GM19351 (cell line): ENCODE measurements around the gene HEBP1.
"Not testable (repeated sequence)": the region's sequence is repeated elsewhere in the genome, so short reads cannot be mapped to it uniquely, and the experiment has no call there.

ENCODE experiments used
- ATAC-seq: cut with Tn5 transposase; IDR thresholded peaks from one replicate; pipeline ENCODE4 v1.9.1; 2021; ENCODE audit warnings: mild to moderate bottlenecking, moderate library complexity; ENCODE audit not compliant: unreplicated experiment

Gene HEBP1

GRCh38 chr12:12999959-13000615 is at the start of gene HEBP1:
Gene HEBP1 (minus strand): TSS chr12:13000265. CDS start chr12:13000114, 151 bp downstream.
- ATAC-seq = peak; percentile 89

- no peak for ATAC-seq
Measured at GRCh38 chr12:13049816-13050215, 49.8 kb upstream of the HEBP1 start.

- ATAC-seq = no peak
Measured at GRCh38 chr12:13046964-13047363, 46.9 kb upstream of the HEBP1 start.

GRCh38 chr12:13045816-13046215 is 45.8 kb upstream of the HEBP1 start:
- ATAC-seq = no peak

GRCh38 chr12:13044906-13045299 is 44.8 kb upstream of the HEBP1 start:
- no peak for ATAC-seq

GRCh38 chr12:13044002-13044905 is 44.2 kb upstream of the HEBP1 start, which contains the start of gene FAM234B:
Gene FAM234B (plus strand): TSS chr12:13044381. CDS start chr12:13044404, 23 bp downstream.
- ATAC-seq = peak; percentile 89

- ATAC-seq = no peak
Measured at GRCh38 chr12:13042666-13043230, 42.7 kb upstream of the HEBP1 start.

GRCh38 chr12:13041224-13041623 is 41.2 kb upstream of the HEBP1 start:
- no peak for ATAC-seq

- ATAC-seq = no peak
Measured at GRCh38 chr12:13039328-13039956, 39.4 kb upstream of the HEBP1 start.

- no peak for ATAC-seq
Measured at GRCh38 chr12:13038491-13039161, 38.6 kb upstream of the HEBP1 start.

GRCh38 chr12:13036881-13037280 is 36.8 kb upstream of the HEBP1 start:
- no peak for ATAC-seq

GRCh38 chr12:13035335-13035734 is 35.3 kb upstream of the HEBP1 start:
- not testable (repeated sequence) for ATAC-seq

GRCh38 chr12:13033476-13033875 is 33.4 kb upstream of the HEBP1 start:
- ATAC-seq = no peak

- no peak for ATAC-seq
Measured at GRCh38 chr12:13032164-13032563, 32.1 kb upstream of the HEBP1 start.

GRCh38 chr12:13030541-13031291 is 30.7 kb upstream of the HEBP1 start:
- ATAC-seq = no peak

GRCh38 chr12:13028825-13029570 is 28.9 kb upstream of the HEBP1 start:
- no peak for ATAC-seq

GRCh38 chr12:13027508-13027907 is 27.4 kb upstream of the HEBP1 start:
- no peak for ATAC-seq

- no peak for ATAC-seq
Measured at GRCh38 chr12:13027032-13027431, 27.0 kb upstream of the HEBP1 start.

- no peak for ATAC-seq
Measured at GRCh38 chr12:13026286-13026685, 26.2 kb upstream of the HEBP1 start.
